Parathyroid adenoma (tissue), 2 donors: ENCODE data around the gene NOCT.
"Not testable (repeated sequence)": the region's sequence is repeated elsewhere in the genome, so short reads cannot be mapped to it uniquely, and the experiment has no call there.

Source experiments
- H2AFZ ChIP-seq: fragments of 300-600 bp; sonication (generic); one replicate; pipeline ENCODE4 v1.7.0; 2017; ENCODE audit warnings: antibody characterized with exemption, mild to moderate bottlenecking
- H3K27ac ChIP-seq: fragments of 300-600 bp; sonication (generic); one replicate; pipeline ENCODE4 v1.7.0; 2017
- H3K27me3 ChIP-seq: fragments of 300-600 bp; sonication (generic); one replicate; pipeline ENCODE4 v1.7.0; 2017; ENCODE audit warnings: low read length; ENCODE audit not compliant: control insufficient read depth, insufficient read depth
- H3K36me3 ChIP-seq: fragments of 300-600 bp; sonication (generic); one replicate; pipeline ENCODE4 v1.7.0; 2017; ENCODE audit warnings: low read length; ENCODE audit not compliant: control insufficient read depth, insufficient read depth
- H3K4me1 ChIP-seq: fragments of 300-600 bp; sonication (generic); one replicate; pipeline ENCODE4 v1.7.0; 2017; ENCODE audit warnings: control low read depth
- H3K4me2 ChIP-seq: fragments of 300-600 bp; sonication (generic); one replicate; pipeline ENCODE4 v1.7.0; 2017; ENCODE audit warnings: low read length
- H3K4me3 ChIP-seq: fragments of 300-600 bp; sonication (generic); one replicate; pipeline ENCODE4 v1.7.0; 2017; ENCODE audit warnings: low read depth, low read length
- H3K79me2 ChIP-seq: fragments of 300-600 bp; sonication (generic); one replicate; pipeline ENCODE4 v1.7.0; 2017; ENCODE audit warnings: control low read depth
- H3K9ac ChIP-seq: fragments of 300-600 bp; sonication (generic); one replicate; pipeline ENCODE4 v1.7.0; 2017; ENCODE audit warnings: mild to moderate bottlenecking
- H3K9me3 ChIP-seq: fragments of 300-600 bp; sonication (generic); one replicate; pipeline ENCODE4 v1.7.0; 2017; ENCODE audit warnings: low read length; ENCODE audit not compliant: control insufficient read depth
- TF ChIP-seq, protein P1 (sequence below): fragments of 300-600 bp; sonication (generic); IDR thresholded peaks from one replicate; pipeline ENCODE4 v1.7.0; 2017; ENCODE audit warnings: antibody characterized with exemption, mild to moderate bottlenecking
- donor health status: primary hyperparathyroidism.

The NOCT gene

DNA sequence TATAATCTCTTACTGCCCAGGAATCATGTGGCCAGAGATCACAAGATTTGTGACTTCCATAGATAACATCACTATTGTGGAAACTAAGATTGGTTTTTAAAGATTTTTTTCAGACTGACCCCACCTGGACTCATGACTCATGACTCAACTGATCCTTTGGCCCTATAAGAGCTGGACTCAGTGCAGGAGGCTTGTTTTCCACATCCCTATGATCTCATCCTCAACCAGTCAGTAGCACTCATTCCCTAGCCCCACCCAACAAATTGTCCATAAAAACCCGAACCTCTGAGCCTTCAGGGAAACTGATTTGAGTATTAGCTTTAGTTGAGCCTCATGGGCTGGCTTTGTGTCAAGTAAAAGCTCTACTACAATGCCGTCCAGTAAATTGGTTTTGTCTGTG is 7.9 kb upstream of the NOCT start:
- no peaks in the 10 kb centered on the region for H3K4me1 ChIP-seq
- H3K27me3 ChIP-seq = no peaks in the 10 kb centered on the region
- H3K79me2 ChIP-seq = no peaks in the 10 kb centered on the region
- H2AFZ ChIP-seq = no peak overlapping the region
- H3K4me3 ChIP-seq = no peak overlapping the region
- H3K27ac ChIP-seq = no peak overlapping the region
- no peaks in the 10 kb centered on the region for H3K9me3 ChIP-seq
- H3K36me3 ChIP-seq = no peaks in the 10 kb centered on the region
- TF ChIP-seq, protein P1, sequence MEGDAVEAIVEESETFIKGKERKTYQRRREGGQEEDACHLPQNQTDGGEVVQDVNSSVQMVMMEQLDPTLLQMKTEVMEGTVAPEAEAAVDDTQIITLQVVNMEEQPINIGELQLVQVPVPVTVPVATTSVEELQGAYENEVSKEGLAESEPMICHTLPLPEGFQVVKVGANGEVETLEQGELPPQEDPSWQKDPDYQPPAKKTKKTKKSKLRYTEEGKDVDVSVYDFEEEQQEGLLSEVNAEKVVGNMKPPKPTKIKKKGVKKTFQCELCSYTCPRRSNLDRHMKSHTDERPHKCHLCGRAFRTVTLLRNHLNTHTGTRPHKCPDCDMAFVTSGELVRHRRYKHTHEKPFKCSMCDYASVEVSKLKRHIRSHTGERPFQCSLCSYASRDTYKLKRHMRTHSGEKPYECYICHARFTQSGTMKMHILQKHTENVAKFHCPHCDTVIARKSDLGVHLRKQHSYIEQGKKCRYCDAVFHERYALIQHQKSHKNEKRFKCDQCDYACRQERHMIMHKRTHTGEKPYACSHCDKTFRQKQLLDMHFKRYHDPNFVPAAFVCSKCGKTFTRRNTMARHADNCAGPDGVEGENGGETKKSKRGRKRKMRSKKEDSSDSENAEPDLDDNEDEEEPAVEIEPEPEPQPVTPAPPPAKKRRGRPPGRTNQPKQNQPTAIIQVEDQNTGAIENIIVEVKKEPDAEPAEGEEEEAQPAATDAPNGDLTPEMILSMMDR = no peak
- H3K4me2 ChIP-seq = no peak overlapping the region
- H3K9ac ChIP-seq = no peak overlapping the region

DNA sequence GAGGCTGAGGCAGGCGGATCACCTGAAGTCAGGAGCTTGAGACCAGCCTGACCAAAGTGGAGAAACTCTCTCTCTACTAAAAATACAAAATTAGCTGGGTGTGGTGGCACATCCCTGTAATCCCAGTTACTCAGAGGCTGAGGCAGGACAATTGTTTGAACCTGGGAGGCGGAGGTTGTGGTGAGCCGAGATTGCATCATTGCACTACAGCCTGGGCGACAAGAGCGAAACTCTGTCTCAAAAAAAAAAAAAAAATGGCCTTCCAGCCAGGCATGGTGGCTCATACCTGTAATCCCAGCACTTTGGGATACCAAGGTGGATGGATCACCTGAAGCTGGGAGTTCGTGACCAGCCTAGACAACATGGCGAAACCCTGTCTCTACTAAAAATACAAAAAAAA is 7.3 kb upstream of the NOCT start:
- H3K36me3 ChIP-seq, H3K4me1 ChIP-seq, H3K9ac ChIP-seq, H3K79me2 ChIP-seq, H3K4me3 ChIP-seq, H2AFZ ChIP-seq, H3K4me2 ChIP-seq, H3K27ac ChIP-seq, H3K9me3 ChIP-seq, H3K27me3 ChIP-seq: not testable (repeated sequence)

DNA sequence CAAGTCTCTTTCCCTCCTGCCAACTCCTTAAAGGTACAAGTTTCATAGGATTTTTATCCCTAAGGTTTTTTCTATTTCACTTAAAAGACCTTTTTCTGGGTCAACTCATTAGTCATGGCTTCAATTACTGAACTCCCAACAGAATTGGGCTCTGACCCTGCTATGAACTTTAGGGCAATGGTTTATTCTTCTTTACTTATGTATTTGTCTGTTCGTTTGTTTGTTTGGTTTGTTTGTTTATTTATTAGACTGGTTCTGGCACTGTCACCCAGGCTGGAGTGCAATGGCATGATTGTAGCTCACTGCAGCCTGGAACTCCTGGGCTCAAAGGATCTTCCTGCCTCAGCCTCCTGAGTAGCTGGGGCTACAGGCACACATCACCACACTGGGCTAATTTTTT is 5.9 kb upstream of the NOCT start:
- H3K79me2 ChIP-seq = no peaks in the 10 kb centered on the region
- no peaks in the 10 kb centered on the region for H3K36me3 ChIP-seq
- TF ChIP-seq, protein P1 = no peak
- no peak overlapping the region for H3K4me3 ChIP-seq
- no peaks in the 10 kb centered on the region for H3K27me3 ChIP-seq
- no peak overlapping the region for H3K27ac ChIP-seq
- H3K4me2 ChIP-seq = no peak overlapping the region
- H3K9me3 ChIP-seq = no peaks in the 10 kb centered on the region
- no peak overlapping the region for H3K9ac ChIP-seq
- no peak overlapping the region for H2AFZ ChIP-seq
- no peaks in the 10 kb centered on the region for H3K4me1 ChIP-seq

DNA sequence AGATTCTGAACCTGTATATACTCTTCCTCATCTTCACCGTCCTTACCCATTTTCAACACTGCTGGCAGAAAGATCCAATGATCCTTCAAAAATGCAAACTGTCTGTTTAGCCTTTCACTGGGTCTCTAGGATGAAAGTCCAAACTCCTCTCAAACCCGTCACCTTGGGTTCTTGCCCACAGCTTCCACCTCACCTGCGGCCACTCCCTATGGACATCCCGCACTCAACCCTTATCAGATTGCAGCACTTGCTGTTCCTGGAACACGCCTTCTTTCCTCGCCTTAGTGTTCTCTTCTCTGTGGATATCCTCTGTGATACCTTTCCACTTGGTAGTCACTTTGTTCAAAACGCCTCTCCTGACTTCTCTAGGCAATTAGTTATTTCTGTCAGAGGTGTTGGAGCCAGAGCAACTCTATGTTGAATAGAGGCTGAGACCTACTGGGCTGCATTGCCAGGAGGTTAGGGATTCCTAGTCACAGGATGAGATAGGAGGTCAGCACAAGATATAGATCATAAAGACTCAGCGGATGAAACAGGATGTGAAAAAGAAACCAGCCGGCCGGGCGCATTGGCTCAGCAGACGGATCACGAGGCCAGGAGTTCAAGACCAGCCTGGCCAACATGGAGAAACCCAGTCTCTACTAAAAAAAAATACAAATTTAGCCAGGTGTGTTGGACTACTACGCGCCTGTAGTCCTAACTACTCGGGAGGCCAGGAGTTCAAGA is 4.2 kb upstream of the NOCT start:
- TF ChIP-seq, protein P1 = no peak
- H3K79me2 ChIP-seq = no peaks in the 10 kb centered on the region
- no peaks in the 10 kb centered on the region for H3K27me3 ChIP-seq
- H3K4me2 ChIP-seq = no peak overlapping the region
- H3K9ac ChIP-seq = no peak overlapping the region
- H3K27ac ChIP-seq = no peak overlapping the region
- H3K9me3 ChIP-seq = no peaks in the 10 kb centered on the region
- H3K4me3 ChIP-seq = no peak overlapping the region
- no peak overlapping the region for H2AFZ ChIP-seq
- H3K4me1 ChIP-seq = peaks cover 3% of the 10 kb centered on the region
- no peaks in the 10 kb centered on the region for H3K36me3 ChIP-seq

DNA sequence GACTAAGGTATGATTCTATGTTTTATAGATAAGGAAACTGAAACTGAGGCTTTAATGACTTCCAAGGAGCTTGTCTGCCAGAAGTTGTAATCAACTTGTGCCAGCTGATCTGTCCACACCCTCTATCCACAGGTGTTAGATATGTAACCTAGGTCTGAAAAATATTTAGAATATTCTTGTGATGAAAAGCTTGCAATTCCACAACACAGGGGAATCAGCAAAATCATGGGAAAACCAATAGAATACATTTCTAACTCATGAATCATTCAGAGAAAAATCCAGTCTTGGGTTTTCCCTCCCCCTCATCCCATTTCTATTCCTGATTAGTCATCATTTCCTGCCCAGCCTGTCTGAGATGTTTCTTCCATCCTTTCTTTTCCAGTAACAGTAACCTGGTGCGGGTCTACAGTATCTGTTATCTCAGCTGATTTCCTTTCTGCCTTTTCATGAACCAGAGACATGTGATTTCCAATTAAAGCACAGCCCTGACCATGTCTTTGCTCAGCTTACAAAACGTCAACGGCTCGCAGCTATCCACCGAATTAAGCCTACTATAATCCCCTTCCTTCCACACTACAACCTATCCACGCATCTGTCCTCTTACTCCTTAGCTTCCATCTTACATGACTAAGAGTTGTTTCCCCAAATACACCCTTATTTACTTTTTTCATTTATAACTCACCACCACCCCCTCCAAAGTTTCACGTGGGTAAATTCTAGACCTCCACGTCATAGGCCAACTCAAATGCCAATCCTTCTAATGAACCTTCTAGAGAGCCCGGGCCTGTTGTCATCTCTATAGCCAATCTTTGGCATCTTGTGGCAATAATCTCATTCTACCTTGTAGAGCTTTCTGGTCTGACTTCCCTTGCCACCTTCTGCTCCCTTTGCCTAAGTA is 961 bp upstream of the NOCT start:
- H3K27ac ChIP-seq = peak overlapping the region; percentile 93
- H3K79me2 ChIP-seq = no peaks in the 10 kb centered on the region
- H3K4me3 ChIP-seq = peak overlapping the region; percentile 64
- no peaks in the 10 kb centered on the region for H3K36me3 ChIP-seq
- no peaks in the 10 kb centered on the region for H3K27me3 ChIP-seq
- TF ChIP-seq, protein P1 = no peak
- peaks cover 3% of the 10 kb centered on the region for H3K4me1 ChIP-seq
- peak overlapping the region; percentile 97 for H3K4me2 ChIP-seq
- no peak overlapping the region for H3K9ac ChIP-seq
- no peaks in the 10 kb centered on the region for H3K9me3 ChIP-seq
- peak overlapping the region; percentile 95 for H2AFZ ChIP-seq
